ENCODE results near the gene VAX1.

- TF ChIP-seq CTCF (IDR thresholded peaks at IDR 0.05; ENCODE audit: extremely low read depth in 1 of 2, insufficient read depth in 1 of 2, low read depth in 1 of 2, low read length in 2 of 2) (no peak), POLR2AphosphoS5 (IDR thresholded peaks at IDR 0.05; ENCODE audit: insufficient read depth, low read depth, low read length) (no peak), EZH2 (IDR thresholded peaks at IDR 0.05; ENCODE audit: borderline replicate concordance, low read depth, low read length, severe bottlenecking) (no peak), POLR2A (IDR thresholded peaks at IDR 0.05; ENCODE audit: low read depth, low read length) (no peak), JUN (IDR thresholded peaks at IDR 0.05; ENCODE audit: borderline replicate concordance, insufficient read depth, insufficient read length, low read depth) (no peak), FOS (IDR thresholded peaks at IDR 0.05; ENCODE audit: borderline replicate concordance, insufficient read depth, low read length) (no peak), MYC (IDR thresholded peaks at IDR 0.05; ENCODE audit: low read depth, low read length) (no peak), MAX (IDR thresholded peaks at IDR 0.05; ENCODE audit: insufficient read depth, insufficient read length) (no peak)
Observed at GRCh38 chr10:117134056-117134305, 4.1 kb downstream of the VAX1 start.
